Tibial nerve (tissue), 4 donors: ENCODE data around the gene MCUB.

Experiments
- CTCF ChIP-seq, 5 experiments: fragments of 200-600 bp in 3 of 5; fragments of 450-650 bp in 2 of 5; sonication (generic) in 3 of 5; IDR thresholded peaks; one replicate each; pipeline ENCODE4 v1.5.1; 2016 to 2019; ENCODE audit warnings: antibody characterized with exemption in 5 of 5, mild to moderate bottlenecking in 3 of 5, moderate library complexity in 2 of 5
- EP300 ChIP-seq, 2 donors: sonication (generic); formaldehyde crosslinking; IDR thresholded peaks; one replicate each; pipeline ENCODE4 v1.6.1; 2017; ENCODE audit warnings: antibody characterized with exemption in 2 of 2, mild to moderate bottlenecking in 1 of 2
- POLR2A ChIP-seq, 2 donors: fragments of 450-650 bp; IDR thresholded peaks; one replicate each; pipeline ENCODE4 v1.6.1; 2017; ENCODE audit warnings: antibody characterized with exemption in 2 of 2, mild to moderate bottlenecking in 2 of 2, moderate library complexity in 2 of 2

GRCh38 chr4:109624536-109624935, 64.5 kb downstream of the MCUB start:
- no peak for TF ChIP-seq POLR2A (IDR thresholded peaks at IDR 0.05)
- no peak for TF ChIP-seq CTCF (IDR thresholded peaks at IDR 0.05)
- no peak for TF ChIP-seq EP300 (IDR thresholded peaks at IDR 0.05)
